Measurements from ENCODE around the gene KSR1.

Gene KSR1

DNA sequence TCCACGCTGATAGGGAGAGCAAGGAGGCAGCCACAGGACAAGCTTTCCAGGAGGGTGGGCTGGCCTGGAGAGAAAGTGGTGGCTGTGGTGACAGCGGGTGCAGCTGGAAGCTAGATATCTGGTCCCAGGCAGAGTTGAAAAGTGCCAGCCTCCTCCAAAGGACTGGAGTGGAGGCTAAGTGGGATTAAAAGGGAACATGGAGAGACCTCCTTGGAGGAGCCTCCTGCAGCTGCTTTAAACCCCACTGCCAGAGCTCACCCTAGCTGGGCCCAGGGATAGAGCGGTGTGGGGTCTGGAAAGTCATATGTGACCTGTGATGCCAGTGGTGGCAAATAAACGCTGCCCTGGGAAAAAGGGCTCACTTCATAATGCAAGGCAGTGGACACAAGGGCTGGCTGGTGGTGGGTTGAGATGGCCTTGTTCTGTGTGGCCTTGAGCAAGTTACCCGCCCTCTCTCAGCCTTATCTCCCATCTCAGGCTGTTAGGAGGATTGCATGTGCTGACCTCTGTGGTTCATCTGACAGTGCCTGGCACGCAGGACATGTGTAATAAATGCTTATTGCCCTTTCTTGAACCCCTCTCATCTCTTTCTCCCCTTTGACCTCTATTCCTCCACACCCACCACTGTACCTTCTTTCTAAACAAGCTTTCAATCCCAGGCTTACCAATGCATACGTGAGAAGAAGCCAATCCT lies 113.8 kb downstream of the KSR1 start:
- DNase-seq (ENCODE audit: low spot score): no peak

DNA sequence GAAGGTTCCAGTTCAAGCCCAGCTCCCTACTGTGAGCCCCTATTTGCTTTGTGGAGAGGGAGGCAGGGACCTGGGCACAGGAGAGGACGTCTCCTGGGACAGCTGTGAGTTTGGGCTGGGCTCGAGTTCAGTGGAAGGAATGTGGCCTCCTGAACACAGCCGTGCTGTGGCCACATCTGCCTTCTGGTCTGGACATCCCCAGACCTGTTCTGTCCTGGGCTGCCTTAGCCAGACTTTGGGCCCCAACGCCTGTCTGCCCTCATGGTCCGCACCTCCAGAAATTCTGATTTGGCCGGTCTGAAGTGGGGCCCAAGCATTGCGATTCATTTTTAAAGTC lies 114.3 kb downstream of the KSR1 start:
- DNase-seq (ENCODE audit: low spot score): no peak

DNA sequence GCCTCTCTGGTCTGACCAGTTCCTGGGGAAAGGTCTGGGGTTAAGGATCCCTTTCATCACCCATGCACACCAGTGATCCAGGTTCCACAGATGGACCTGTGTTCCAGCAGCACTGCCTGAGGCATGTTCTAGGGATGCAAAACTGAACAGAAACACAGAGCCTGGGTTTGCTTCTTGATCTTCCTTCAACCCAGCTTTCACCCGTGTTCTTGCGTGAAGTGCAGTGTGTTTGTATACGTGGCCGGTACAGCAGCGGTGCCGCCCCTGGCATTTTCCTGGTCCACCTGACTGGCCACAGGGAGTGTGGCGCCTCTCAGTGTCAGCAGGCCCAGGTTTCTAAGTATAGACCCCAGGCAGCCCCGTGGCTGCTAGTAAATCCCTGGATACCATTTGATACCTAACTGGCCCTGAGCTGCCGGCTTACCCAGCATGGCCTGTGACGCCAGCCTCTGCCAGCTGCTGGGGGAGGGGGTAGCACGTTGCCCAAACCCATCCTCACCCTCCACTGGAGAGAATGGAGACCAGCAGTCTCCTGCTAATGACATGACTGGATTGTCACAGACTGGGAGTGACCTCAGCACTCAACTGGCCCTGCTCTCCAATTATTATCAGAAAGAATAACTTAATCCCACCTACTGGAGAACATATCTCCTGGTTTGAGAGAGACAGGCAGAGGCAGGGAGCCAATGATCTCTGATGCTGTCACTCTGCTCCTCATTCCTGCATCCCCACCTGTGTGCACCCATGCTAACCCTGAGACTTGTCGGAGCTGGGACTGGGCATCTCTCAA lies 115.5 kb downstream of the KSR1 start:
- no peak for DNase-seq (ENCODE audit: low spot score)

DNA sequence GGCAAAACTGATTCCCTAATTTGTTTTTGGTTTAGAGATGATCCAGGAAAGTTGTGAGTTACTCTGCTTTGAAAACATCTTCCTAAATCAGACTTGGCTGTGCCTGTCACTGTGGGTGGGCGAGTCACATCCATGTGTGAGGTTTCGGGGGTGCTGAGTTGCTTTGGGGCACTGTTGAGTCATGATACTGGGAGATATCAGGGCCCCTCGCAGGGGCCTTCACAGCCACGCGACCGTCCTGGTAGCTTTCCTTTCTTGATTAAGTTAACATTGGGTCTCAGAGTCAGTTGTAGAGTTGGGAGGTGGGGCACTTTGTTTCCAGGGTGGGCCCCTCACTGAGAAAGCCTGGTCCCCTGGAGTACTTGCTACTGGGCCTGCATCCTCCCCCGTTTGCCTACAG lies 116.4 kb downstream of the KSR1 start:
- DNase-seq (ENCODE audit: low spot score): no peak

DNA sequence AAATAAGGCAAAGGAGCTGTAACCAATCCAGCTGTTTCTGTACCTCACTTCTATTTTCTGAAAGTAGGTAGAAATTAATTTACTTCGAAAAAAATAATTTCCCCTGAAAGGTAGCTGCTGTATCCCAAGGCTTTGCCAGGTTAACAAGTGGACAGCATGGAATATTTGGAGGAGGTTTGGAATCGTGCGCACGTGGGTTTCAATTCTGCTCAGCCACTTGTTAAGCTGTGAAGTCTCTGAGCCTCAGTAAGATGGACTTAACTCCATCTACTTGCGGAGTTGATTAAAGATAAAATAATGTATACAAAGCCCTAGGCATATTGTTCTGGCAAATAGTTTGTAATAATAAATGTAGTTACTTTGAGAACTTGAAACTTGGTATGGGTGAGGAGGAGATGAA lies 117.3 kb downstream of the KSR1 start:
- no peak for DNase-seq (ENCODE audit: low spot score)

DNA sequence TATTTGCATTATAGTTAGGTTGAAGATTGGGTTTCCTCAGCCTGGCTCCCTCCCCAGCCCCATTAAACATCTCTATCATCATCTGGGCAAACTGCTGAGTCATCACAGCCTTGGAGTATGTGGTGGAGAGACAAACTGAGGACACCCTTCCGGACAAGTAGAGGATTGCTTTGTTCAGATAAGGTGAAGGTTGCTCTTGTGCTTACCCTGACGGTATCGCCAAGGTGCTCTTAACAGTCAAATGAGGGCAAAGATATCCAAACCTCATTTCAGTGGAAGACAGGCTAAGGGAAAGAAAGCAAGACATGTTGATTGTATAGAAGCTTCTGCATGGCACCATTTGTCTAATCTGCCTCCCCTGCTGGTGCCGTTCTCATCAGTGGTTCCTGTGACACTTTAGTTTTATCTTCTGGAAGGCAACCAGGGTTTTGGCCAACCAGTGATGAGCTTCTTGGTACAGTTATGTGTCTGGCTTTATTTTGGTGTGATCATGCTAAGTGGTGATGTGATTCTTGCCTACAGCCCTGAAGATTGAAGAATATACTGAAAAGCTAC lies 117.8 kb downstream of the KSR1 start:
- DNase-seq (ENCODE audit: low spot score): no peak

DNA sequence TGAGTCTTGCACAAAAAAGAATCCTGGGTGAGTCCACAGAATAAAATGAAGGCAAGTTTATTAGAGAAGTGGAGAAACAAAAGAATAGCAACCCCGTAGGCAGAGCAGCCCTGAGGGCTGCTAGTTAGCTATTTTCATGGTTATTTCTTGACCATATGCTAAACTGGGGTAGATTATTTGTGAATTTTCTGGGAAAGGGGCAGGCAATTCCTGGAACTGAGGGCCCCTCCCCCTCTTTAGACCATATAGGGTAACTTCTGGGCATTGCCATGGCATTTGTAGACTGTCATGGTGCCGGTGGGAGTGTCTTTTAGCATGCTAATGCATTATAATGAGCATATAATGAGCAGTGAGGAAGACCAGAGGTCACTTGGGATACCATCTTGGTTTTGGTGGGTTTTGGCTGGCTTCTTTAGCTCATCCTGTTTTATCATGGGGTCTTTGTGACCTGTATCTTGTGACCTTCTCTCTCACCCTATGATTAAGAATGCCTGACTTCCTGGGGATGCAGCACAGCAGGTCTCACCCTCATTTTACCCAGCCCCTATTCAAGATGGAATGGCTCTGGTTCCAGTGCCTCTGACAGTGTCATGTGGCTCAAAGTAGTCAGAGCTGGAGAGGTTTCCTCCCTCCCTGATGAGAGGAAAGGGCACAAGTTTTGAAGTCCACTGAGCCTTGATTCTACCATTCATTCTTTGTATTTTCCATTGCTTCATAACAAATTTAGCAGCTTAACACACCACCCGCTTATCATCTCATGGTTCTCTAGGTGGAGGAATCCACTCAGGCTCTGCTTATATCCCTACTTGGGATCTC lies 119.1 kb downstream of the KSR1 start:
- DNase-seq (ENCODE audit: low spot score): no peak

DNA sequence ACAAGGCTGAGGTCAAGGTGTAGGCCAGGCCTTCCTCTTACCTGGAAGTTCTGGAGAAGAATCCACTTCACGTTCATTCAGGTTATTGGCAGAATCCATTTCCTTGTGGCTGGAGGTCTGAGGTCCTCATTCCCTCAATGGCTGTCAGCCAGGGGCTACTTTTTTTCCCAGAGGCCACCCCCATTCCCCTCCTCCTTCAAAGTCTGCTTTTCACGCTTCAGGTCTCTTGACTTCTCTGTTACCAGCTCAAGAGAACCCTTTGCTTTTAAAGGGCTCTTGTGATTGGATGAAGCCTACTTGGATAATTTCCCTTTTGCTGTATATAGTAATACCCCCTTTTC lies 119.6 kb downstream of the KSR1 start:
- DNase-seq (ENCODE audit: low spot score): no peak

DNA sequence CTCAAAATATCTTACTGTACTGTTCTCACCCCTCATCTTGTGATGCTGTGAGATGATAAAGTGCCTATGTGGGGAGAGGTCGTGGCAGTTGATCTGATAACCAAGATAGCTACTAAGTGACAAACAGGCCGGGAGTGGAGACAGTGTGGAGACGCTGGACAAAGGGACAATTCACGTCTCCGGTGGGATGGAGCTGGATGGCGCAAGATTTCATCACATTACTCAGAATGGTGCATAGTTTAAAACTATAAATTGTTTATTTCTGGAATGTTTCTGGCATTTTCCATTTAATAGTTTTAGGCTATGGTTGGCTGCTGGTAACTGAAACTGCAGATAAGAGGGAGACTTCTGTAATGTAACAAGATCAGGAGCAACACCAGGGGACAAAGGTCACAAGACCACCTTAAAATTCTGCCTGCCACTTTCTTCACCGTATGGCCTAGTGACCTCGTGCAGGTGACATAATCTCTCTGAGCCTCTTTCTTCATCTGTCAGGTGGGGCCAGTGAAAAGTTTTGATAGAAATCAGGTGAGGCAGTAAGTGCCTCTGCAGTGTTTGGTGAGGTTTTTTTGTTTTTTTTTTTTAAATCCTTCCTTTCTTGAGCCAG lies 120.3 kb downstream of the KSR1 start:
- DNase-seq (ENCODE audit: low spot score): peak; percentile 66

DNA sequence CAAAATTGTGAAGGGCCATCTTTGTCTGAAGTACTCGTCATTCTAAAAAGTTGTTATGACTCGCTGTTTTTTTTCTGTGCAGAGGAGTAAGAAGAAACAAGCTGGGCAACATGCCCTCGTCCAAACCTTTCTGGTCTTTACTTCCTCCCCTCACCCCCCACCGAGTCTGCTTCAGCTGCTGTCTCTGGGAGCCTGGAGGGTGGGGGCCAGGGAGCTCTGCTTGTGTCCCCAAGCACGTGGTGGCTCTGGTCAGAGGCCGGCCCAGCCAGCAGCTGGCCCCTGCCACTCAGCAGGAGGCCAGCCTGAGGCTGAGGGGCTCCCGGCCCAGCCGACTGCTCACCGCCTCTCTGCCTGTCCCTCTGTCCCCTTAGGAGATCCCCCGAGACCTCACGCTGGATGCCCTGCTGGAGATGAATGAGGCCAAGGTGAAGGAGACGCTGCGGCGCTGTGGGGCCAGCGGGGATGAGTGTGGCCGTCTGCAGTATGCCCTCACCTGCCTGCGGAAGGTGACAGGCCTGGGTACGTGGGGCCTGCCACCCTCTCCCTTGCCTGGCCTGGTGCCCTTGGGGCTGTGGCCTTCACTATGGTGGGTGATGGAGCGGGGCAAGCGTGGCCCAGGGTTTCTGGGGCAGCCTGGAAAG lies 121.0 kb downstream of the KSR1 start:
- DNase-seq (ENCODE audit: low spot score): peak; percentile 87

DNA sequence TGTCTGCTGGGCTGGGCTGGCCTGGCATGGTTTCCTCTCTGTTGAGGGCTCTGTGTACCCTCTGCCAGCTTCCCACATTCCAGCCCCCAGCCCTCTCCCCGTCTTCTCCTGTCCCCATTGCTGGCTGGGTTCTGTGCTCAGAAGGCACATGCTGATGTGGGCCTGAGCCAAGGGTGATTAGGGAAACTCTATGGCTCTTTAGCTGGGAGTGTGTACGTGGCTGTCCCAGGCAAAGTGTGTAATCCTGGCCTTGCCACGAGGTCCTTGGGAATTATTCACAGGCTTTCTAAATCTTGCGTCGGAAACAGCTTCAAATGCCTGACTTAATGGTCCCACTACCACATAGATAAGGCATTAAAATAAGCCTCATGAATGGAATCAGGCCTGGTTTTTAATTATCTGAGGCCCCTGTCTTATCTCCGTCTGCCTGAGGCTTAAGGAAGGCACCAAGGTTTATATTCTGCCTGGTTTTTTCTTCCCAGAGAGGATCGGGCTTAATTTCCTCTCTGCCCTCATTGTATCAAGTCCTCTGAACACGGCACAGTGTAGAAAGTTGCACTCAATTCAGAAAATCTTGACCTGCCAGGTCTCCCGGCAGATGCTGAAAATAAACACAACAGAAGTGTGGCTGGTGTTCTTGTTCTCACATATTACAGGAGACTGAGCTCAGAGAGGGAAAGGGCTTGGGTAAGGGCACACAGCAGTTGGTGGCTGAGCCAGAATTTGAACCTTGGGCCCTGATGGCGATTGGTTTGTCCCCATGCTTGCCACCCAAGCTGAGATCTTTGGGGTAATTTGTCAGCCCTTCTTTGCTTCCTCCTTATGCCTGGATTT lies 121.9 kb downstream of the KSR1 start:
- DNase-seq (ENCODE audit: low spot score): no peak

DNA sequence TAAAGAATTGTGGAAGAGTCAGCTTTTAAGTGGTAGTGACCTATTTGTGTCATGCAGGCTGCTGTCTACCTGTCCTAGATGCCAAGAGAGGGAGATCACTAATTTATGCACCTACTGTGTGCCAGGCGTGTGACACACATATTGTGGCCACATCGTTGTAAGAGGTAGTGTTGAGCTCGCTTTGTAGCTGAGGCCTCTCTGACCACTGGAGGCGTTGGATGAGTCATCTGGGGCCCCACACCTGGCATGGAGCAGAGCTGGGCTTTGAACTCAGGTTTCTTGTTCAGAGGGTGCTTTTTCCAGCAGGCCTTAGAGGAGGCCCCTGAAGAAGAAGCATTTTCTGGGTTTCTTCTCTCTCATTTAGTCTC lies 122.5 kb downstream of the KSR1 start:
- no peak for DNase-seq (ENCODE audit: low spot score)

DNA sequence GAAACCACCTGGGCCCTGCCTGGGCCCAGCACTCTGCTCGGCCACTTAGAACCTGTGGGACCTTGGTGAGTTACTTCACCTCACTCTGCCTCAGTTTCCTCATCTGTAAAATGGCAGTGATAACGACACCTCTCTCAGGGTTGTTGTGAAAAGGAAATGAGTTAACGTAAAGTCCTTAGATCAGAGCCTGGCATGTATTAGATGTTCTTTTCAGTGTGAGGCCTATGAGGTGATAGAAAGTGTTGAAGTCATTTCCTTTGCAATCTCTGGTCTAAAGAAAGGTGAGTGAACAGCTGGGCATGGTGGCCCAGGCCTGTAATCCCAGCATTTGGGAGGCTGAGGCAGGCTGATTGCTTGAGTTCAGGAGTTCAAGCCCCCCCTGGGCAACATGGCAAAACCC lies 123.1 kb downstream of the KSR1 start:
- no peak for DNase-seq (ENCODE audit: low spot score)

DNA sequence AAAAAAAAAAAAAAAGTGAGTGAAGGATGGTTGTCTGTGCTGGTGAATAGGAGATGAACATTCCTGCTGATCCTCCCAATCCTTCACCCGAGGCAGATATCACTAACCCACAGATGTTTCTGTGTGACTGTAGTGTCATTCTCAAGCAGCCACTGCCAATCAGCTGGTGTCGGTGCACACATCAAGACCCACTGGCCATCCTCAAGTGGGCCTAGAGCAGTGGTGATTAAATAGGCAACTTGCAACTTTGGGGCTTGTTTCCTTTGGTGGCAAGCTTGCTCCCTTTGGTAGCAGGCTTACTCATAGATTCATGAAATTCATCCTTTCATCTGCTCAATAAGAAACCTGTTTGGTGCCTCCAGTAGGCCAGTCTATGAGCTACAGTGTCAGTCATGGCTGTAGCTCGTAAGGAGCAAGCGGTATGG lies 123.7 kb downstream of the KSR1 start:
- no peak for DNase-seq (ENCODE audit: low spot score)

DNA sequence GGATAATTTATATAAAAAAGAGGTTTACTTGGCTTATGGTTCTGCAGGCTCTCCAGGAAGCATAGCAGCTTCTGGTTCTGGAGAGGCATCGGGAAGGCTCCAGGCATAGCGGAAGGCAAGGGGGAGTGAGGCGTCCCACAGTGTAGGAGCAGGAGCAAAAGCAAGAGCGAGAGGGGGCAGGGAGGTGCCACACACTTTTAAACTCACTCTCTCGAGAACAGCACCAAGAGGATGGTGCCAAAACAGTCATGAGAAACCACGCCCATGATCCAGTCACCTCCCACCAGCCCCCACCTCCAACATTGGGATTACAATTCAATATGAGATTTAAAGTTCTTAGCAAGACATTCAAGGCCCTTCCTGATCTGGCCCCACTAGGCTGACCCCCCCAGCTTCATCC lies 124.8 kb downstream of the KSR1 start:
- no peak for DNase-seq (ENCODE audit: low spot score)

DNA sequence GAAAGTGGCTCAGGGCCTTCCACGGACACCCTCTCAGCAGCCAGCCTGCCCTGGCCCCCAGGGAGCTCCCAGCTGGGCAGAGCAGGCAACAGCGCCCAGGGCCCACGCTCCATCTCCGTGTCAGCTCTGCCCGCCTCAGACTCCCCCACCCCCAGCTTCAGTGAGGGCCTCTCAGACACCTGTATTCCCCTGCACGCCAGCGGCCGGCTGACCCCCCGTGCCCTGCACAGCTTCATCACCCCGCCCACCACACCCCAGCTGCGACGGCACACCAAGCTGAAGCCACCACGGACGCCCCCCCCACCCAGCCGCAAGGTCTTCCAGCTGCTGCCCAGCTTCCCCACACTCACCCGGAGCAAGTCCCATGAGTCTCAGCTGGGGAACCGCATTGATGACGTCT lies 126.4 kb downstream of the KSR1 start:
- DNase-seq (ENCODE audit: low spot score): no peak

DNA sequence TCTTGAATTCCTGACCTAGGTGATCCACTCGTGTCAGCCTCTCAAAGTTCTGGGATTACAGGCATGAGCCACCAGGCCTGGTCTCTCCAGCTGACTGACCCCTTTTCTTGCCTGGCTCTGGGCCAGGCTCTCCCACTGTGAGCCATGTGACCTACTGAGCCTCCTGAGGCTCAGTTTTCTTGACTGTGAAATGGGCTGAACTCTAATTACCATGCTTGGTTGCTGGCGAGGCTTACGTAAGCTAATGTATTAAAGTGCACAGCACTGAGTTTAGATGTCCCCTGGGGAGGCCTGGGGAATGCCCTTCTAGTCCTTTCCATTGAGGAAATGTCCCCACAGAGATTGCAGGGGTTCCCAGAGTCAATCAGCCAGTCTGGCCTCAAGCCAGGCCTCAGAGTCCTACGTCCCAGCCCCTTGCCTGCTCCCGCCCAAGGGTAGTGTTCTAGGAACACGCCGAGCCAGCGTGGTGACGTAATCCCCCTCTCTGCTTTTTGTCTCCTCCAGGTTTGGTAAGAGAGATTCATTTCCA lies 129.0 kb downstream of the KSR1 start:
- no peak for DNase-seq (ENCODE audit: low spot score)

DNA sequence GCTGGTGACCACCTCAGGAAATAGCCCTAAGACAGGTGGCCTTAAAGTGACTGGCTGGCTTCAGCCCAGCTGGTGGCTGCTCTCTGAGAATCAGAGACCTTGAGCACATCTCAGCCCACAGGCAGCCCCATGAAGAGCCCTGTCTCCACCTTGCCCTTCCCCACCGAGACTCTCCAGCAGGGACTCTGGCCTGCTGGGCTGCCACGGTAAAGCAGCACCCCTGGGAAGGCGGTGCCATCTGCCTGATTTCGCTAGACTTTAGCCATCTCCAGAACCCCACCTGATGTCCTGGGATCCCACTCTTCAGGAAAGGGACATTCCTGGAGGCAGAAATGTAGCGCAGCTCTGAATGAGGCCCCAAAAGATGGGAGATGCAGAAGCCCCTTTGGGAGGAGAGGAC lies 129.5 kb downstream of the KSR1 start:
- DNase-seq (ENCODE audit: low spot score): no peak

DNA sequence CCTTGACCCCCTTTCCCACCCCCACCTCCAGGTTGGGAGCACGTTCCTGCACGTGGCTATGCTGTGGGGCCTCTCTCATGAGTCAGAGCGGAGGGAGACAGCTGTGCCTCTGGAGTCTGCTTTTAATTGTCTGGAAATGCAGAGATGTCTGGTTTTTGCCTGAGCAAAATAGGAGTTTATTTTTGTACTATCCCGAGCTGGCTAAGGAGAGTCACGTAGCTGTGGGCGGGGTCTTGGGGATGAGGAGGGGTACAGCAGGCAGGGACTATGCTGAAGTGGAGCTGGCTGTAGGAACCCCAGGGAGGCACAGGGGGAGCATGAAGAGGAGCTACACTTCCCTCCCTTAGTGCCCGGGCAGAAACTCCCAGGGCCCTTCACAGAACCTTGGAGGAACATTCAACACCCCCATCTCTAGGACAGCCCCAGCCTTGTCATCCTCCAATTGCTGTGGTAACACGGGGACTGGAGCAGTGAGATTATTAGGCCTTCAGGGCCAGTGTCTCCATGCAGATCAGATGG lies 130.0 kb downstream of the KSR1 start:
- no peak for DNase-seq (ENCODE audit: low spot score)

DNA sequence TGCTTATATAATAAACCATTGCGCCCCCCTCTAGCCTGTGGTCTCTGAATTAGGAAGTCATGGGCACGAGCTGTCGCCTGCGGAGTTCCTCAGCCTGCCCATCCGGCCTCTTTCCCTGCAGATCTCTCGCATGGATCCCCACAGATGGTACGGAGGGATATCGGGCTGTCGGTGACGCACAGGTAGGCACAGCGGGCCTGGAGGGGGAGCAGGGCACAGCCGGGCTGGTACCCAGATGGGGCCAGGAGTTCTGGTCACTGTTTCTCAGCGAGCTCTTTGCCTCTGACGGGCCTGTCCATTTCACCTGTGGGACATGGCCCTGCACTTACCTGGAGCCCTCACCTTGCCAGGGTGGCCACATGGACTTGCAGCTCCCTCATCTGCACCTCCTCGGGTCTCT lies 132.1 kb downstream of the KSR1 start:
- no peak for DNase-seq (ENCODE audit: low spot score)

DNA sequence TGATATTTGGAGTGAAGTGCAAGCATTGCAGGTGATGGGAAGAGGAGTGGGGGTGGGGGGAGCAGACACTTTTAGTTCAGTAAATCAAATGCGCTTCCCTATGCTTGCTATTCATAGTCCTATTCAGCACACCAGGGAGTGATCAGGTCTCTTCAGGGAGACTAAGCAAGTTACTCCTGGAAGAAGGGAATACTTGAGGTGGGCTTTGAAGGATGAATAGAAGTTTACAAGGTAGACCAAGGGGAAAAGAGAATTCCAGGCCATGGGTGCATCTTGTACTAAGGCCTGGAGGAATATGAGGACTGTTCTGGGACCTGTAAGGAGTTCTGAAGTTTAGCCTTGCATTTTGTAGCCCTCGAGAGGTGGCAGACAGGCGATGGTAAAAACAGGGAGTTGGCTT lies 134.6 kb downstream of the KSR1 start:
- DNase-seq (ENCODE audit: low spot score): no peak
